Karpas-422 (cell line): Measurements from ENCODE around the gene NOBOX. TPM values are rescaled to one million over a fixed set of nuclear protein-coding genes. Genes with fewer than 3 reads are reported as not detected.
A peak's percentile ranks its signal among the peaks of the same experiment; 100 is the strongest.

Experiments used
- DNase-seq: peaks from one replicate; pipeline ENCODE4 v3.0.0-alpha.2; 2015
- H2AFZ ChIP-seq: fragments of 200-600 bp; sonication (generic); 2 replicates; pipeline ENCODE4 v1.6.1; 2014; ENCODE audit warnings: antibody characterized with exemption, low read length, mixed read lengths
- H3K27ac ChIP-seq: fragments of 200-600 bp; sonication (generic); 2 replicates; pipeline ENCODE4 v1.5.1; 2014; ENCODE audit warnings: mild to moderate bottlenecking, low read length, moderate library complexity
- H3K27me3 ChIP-seq: fragments of 200-600 bp; sonication (generic); 2 replicates; pipeline ENCODE4 v1.6.1; 2014; ENCODE audit warnings: low read length, mixed read lengths
- H3K36me3 ChIP-seq: fragments of 200-600 bp; sonication (generic); 2 replicates; pipeline ENCODE4 v1.6.1; 2014; ENCODE audit warnings: low read length, mixed read lengths; ENCODE audit not compliant: insufficient read depth
- H3K4me1 ChIP-seq: fragments of 200-600 bp; sonication (generic); 2 replicates; pipeline ENCODE4 v1.6.1; 2014; ENCODE audit warnings: mild to moderate bottlenecking, low read length, mixed read lengths
- H3K4me2 ChIP-seq: fragments of 200-600 bp; sonication (generic); 2 replicates; pipeline ENCODE4 v1.6.1; 2014; ENCODE audit warnings: low read length, low read depth, mild to moderate bottlenecking; ENCODE audit not compliant: poor library complexity, severe bottlenecking
- H3K4me3 ChIP-seq: fragments of 200-600 bp; sonication (generic); 2 replicates; pipeline ENCODE4 v1.5.1; 2014; ENCODE audit warnings: mild to moderate bottlenecking, antibody characterized with exemption, low read length, mixed read lengths
- H3K79me2 ChIP-seq: fragments of 200-600 bp; sonication (generic); 2 replicates; pipeline ENCODE4 v1.6.1; 2014; ENCODE audit warnings: mild to moderate bottlenecking, low read length, mixed read lengths
- H3K9ac ChIP-seq: fragments of 200-600 bp; sonication (generic); 2 replicates; pipeline ENCODE4 v1.6.0; 2014; ENCODE audit warnings: low read length
- H3K9me2 ChIP-seq: fragments of 200-600 bp; sonication (generic), shearing (Covaris generic); replicated peaks from 2 replicates; pipeline ENCODE4 v1.6.0; 2014; ENCODE audit warnings: mild to moderate bottlenecking, low read length, moderate library complexity; ENCODE audit not compliant: insufficient read depth
- H3K9me3 ChIP-seq: fragments of 300-700, 200-600 bp; sonication (generic); 2 replicates; pipeline ENCODE4 v1.6.1; 2014; ENCODE audit warnings: low read length, mixed read lengths
- H4K20me1 ChIP-seq: fragments of 200-600 bp; sonication (generic); 2 replicates; pipeline ENCODE4 v1.6.1; 2014; ENCODE audit warnings: mild to moderate bottlenecking, antibody characterized with exemption, low read length, low read depth; ENCODE audit not compliant: insufficient read depth
- total RNA-seq: library from RNA; depleted of rRNA; stranded (reverse); fragments of >200 nt; shearing (Covaris generic); gene quantifications from 2 replicates; pipeline ENCODE4 v1.2.3, GENCODE V29; 2014; ENCODE audit warnings: low replicate concordance

NOBOX gene
- total RNA-seq, 1 experiment from 2014 or later = not detected

GRCh38 chr7:144403102-144403501 lies 391 bp downstream of the NOBOX start:
- H3K9me3 ChIP-seq = no peaks in the 10 kb centered on the region
- H3K4me3 ChIP-seq = no peak overlapping the region
- H3K79me2 ChIP-seq = no peaks in the 10 kb centered on the region
- no peaks in the 10 kb centered on the region for H3K36me3 ChIP-seq
- no peaks in the 10 kb centered on the region for H3K9me2 ChIP-seq
- H3K27me3 ChIP-seq = no peaks in the 10 kb centered on the region
- no peak overlapping the region for H2AFZ ChIP-seq
- no peaks in the 10 kb centered on the region for H3K4me1 ChIP-seq
- no peaks in the 10 kb centered on the region for H4K20me1 ChIP-seq
- DNase-seq = no peak
- no peak overlapping the region for H3K4me2 ChIP-seq
- no peak overlapping the region for H3K27ac ChIP-seq
- H3K9ac ChIP-seq = no peak overlapping the region

DNA sequence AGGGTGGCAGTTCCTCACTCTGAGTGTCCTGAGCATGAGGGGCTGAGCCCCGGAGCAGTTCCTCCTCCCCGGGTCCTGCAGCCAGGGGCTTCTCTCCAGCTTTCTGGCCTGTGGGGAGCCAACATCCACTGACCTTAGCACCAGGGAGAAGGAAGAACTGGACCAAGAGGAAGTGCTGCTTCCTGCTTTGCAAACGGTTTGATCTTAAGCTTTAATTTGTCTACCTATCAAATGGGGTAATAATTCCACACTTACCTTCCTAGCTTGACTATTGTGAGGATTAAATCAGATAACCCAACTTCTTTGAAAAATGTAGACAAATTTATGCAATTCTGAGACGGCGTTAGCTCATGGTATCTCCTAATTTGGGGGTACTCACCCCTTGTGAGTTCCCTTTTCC lies 2.0 kb downstream of the NOBOX start:
- Histone ChIP-seq H3K4me1 (no peaks in the 10 kb centered on the region), H3K27ac (no peak overlapping the region), H2AFZ (no peak overlapping the region), H3K4me3 (no peak overlapping the region), H3K9ac (no peak overlapping the region), H3K9me2 (no peaks in the 10 kb centered on the region), H3K27me3 (no peaks in the 10 kb centered on the region), H3K4me2 (no peak overlapping the region), H3K9me3 (no peaks in the 10 kb centered on the region), H3K79me2 (no peaks in the 10 kb centered on the region), H3K36me3 (no peaks in the 10 kb centered on the region), H4K20me1 (no peaks in the 10 kb centered on the region)
- DNase-seq = no peak

GRCh38 chr7:144399946-144400345 lies 3.5 kb downstream of the NOBOX start:
- no peaks in the 10 kb centered on the region for H3K27me3 ChIP-seq
- H3K4me3 ChIP-seq = no peak overlapping the region
- no peaks in the 10 kb centered on the region for H3K9me2 ChIP-seq
- no peak for DNase-seq
- no peaks in the 10 kb centered on the region for H3K79me2 ChIP-seq
- no peaks in the 10 kb centered on the region for H3K4me1 ChIP-seq
- no peak overlapping the region for H3K4me2 ChIP-seq
- no peak overlapping the region for H2AFZ ChIP-seq
- H3K27ac ChIP-seq = no peak overlapping the region
- no peak overlapping the region for H3K9ac ChIP-seq
- no peaks in the 10 kb centered on the region for H3K9me3 ChIP-seq
- no peaks in the 10 kb centered on the region for H4K20me1 ChIP-seq
- H3K36me3 ChIP-seq = no peaks in the 10 kb centered on the region

GRCh38 chr7:144398911-144399310 lies 4.6 kb downstream of the NOBOX start:
- H3K27me3 ChIP-seq = no peaks in the 10 kb centered on the region
- no peak overlapping the region for H3K4me2 ChIP-seq
- no peaks in the 10 kb centered on the region for H3K79me2 ChIP-seq
- DNase-seq = no peak
- H3K27ac ChIP-seq = no peak overlapping the region
- no peaks in the 10 kb centered on the region for H3K4me1 ChIP-seq
- no peaks in the 10 kb centered on the region for H4K20me1 ChIP-seq
- no peak overlapping the region for H3K9ac ChIP-seq
- no peak overlapping the region for H3K4me3 ChIP-seq
- no peak overlapping the region for H2AFZ ChIP-seq
- no peaks in the 10 kb centered on the region for H3K9me3 ChIP-seq
- no peaks in the 10 kb centered on the region for H3K36me3 ChIP-seq
- no peaks in the 10 kb centered on the region for H3K9me2 ChIP-seq

DNA sequence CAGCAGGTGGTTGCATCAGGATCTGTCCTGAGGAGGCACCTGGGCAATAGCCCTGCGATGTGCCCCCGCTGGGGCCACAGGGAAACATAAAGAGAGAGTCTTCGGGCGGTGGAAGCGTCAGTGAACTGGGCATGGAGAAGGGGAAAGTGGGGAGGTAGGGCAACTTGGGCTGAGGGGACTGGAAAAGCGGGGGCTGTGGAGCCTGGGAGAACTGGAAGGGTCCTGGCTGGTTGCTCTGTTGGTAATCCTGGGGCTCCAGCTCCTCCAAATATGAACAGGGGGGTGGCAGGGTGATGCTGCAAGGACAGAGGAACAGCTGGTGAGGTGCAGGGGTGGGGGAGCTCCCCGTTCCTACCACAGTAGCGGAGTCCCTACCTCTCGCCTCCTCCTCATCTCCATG lies 5.2 kb downstream of the NOBOX start:
- Histone ChIP-seq H3K9me3 (no peaks in the 10 kb centered on the region), H3K27me3 (no peaks in the 10 kb centered on the region), H3K9me2 (no peaks in the 10 kb centered on the region), H4K20me1 (no peaks in the 10 kb centered on the region), H3K36me3 (no peaks in the 10 kb centered on the region), H3K4me2 (no peak overlapping the region), H3K4me3 (no peak overlapping the region), H3K27ac (no peak overlapping the region), H3K4me1 (no peaks in the 10 kb centered on the region), H3K9ac (no peak overlapping the region), H3K79me2 (no peaks in the 10 kb centered on the region), H2AFZ (no peak overlapping the region)
- DNase-seq = no peak

DNA sequence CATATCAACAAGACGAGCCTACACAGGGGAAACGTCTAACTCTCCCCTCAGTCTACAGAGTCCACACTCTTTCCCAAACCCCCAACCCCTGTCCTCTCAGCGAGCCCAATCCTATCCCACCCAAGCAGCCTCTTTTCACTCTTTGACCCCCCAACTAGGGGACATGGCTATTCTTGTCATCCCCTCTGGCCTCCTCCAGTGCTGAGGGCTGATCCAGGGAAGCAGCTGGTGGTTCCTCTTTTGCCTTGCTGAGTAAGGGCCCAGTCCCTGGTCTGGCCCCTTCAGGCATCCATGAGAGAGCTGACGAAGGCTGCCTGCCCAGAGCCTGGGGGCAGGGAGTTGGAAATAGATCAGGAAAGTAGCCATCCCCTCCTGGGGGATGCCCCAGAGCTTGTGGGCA lies 6.4 kb downstream of the NOBOX start:
- H3K4me3 ChIP-seq = no peak overlapping the region
- no peaks in the 10 kb centered on the region for H3K36me3 ChIP-seq
- no peaks in the 10 kb centered on the region for H3K27me3 ChIP-seq
- H3K27ac ChIP-seq = no peak overlapping the region
- no peak for DNase-seq
- no peaks in the 10 kb centered on the region for H3K9me2 ChIP-seq
- no peak overlapping the region for H3K9ac ChIP-seq
- no peaks in the 10 kb centered on the region for H3K9me3 ChIP-seq
- H3K4me1 ChIP-seq = no peaks in the 10 kb centered on the region
- no peak overlapping the region for H2AFZ ChIP-seq
- H3K4me2 ChIP-seq = no peak overlapping the region
- H3K79me2 ChIP-seq = no peaks in the 10 kb centered on the region
- H4K20me1 ChIP-seq = no peaks in the 10 kb centered on the region

DNA sequence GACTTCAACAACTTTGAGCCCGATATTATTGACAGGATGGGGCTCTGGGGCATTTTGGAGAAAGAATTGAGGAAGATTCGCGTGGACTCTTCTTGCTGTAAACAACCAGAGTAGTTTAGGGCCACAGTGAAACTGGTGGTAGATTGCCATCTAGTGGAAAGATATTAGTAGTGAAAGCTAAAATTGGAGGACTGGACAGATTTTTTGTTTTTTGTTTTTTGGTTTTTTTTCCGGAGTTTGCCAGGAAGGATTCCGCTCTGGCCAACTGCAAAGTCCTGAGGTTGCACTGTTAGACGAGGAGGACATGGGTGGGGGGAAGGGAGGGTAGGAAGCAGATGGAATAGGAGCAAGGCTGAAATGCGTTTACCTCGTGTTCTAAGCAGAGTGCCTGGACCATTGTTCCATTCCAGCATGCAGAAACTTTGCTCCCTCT lies 11.7 kb downstream of the NOBOX start:
- H3K27me3 ChIP-seq = no peaks in the 10 kb centered on the region
- DNase-seq = peak; percentile 83
- H3K4me2 ChIP-seq = no peak overlapping the region
- no peaks in the 10 kb centered on the region for H3K9me3 ChIP-seq
- no peak overlapping the region for H3K27ac ChIP-seq
- H3K9ac ChIP-seq = no peak overlapping the region
- H3K79me2 ChIP-seq = no peaks in the 10 kb centered on the region
- no peaks in the 10 kb centered on the region for H3K4me1 ChIP-seq
- no peaks in the 10 kb centered on the region for H4K20me1 ChIP-seq
- H3K4me3 ChIP-seq = no peak overlapping the region
- H3K9me2 ChIP-seq = no peaks in the 10 kb centered on the region
- no peak overlapping the region; the same call in 1 of the 2 replicates for H2AFZ ChIP-seq
- no peaks in the 10 kb centered on the region for H3K36me3 ChIP-seq

- Histone ChIP-seq H3K27me3 (no peaks in the 10 kb centered on the region), H3K4me2 (no peak overlapping the region), H3K36me3 (no peaks in the 10 kb centered on the region), H3K4me1 (no peaks in the 10 kb centered on the region), H3K79me2 (no peaks in the 10 kb centered on the region), H4K20me1 (no peaks in the 10 kb centered on the region), H3K9me3 (no peaks in the 10 kb centered on the region), H3K4me3 (no peak overlapping the region), H3K9ac (no peak overlapping the region), H3K9me2 (no peaks in the 10 kb centered on the region), H2AFZ (no peak overlapping the region), H3K27ac (no peak overlapping the region)
- DNase-seq = no peak
Observed at GRCh38 chr7:144391014-144391413, 12.5 kb downstream of the NOBOX start.

DNA sequence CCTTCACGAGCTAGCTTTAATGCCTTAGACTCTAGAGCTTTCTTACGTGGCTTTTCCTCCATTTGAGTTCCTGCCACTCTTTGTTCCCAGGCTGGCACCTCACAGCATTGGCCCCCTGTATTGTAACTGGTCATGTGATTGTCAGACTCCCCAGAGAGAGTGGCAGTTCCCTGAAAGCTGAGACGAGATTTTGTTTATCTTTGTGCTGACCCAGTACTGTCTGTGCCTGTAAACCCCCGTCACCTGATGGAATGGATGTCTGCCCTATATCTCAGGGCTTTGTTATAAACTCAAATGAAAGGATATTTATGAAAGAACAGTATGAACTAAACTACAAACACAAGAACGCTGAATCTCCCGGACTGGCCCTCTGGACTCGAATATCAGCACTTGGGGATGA lies 13.0 kb downstream of the NOBOX start:
- H4K20me1 ChIP-seq = no peaks in the 10 kb centered on the region
- no peaks in the 10 kb centered on the region for H3K9me3 ChIP-seq
- no peaks in the 10 kb centered on the region for H3K79me2 ChIP-seq
- H3K4me2 ChIP-seq = no peak overlapping the region
- no peak overlapping the region for H3K4me3 ChIP-seq
- no peak overlapping the region for H3K9ac ChIP-seq
- H3K36me3 ChIP-seq = no peaks in the 10 kb centered on the region
- no peak overlapping the region for H2AFZ ChIP-seq
- H3K4me1 ChIP-seq = no peaks in the 10 kb centered on the region
- no peaks in the 10 kb centered on the region for H3K9me2 ChIP-seq
- DNase-seq = no peak
- no peak overlapping the region for H3K27ac ChIP-seq
- H3K27me3 ChIP-seq = no peaks in the 10 kb centered on the region
